GM19043 (cell line): Measurements from ENCODE around the gene PCDHB11.
"Not testable (repeated sequence)": the region's sequence is repeated elsewhere in the genome, so short reads cannot be mapped to it uniquely, and the experiment has no call there.

Experiments
- ATAC-seq: cut with Tn5 transposase; IDR thresholded peaks from one replicate; pipeline ENCODE4 v1.9.1; 2021; ENCODE audit warnings: low read depth; ENCODE audit not compliant: unreplicated experiment

Gene PCDHB11

GRCh38 chr5:141234109-141234667, 34.8 kb downstream of the PCDHB11 start:
- no peak for ATAC-seq

- not testable (repeated sequence) for ATAC-seq
Observed at GRCh38 chr5:141235922-141236321, 36.5 kb downstream of the PCDHB11 start.

- ATAC-seq = no peak
Observed at GRCh38 chr5:141236516-141237313, 37.3 kb downstream of the PCDHB11 start.

- no peak for ATAC-seq
Observed at GRCh38 chr5:141241496-141241895, 42.1 kb downstream of the PCDHB11 start.

GRCh38 chr5:141245250-141245717, 45.9 kb downstream of the PCDHB11 start, which contains the start of gene PCDHB15:
PCDHB15 (plus strand) TSS chr5:141245395; CDS start chr5:141245579, 184 bp downstream.
- no peak for ATAC-seq

GRCh38 chr5:141246971-141247370, 47.5 kb downstream of the PCDHB11 start:
- ATAC-seq = not testable (repeated sequence)

GRCh38 chr5:141247434-141247833, 48.0 kb downstream of the PCDHB11 start:
- ATAC-seq = not testable (repeated sequence)

GRCh38 chr5:141250576-141250975, 51.1 kb downstream of the PCDHB11 start:
- no peak for ATAC-seq
